ENCODE data around the gene CCR3.

GRCh38 chr3:46231323-46231722 lies 10.9 kb upstream of the CCR3 start:
- no peak for TF ChIP-seq CTCF (conservative IDR thresholded peaks at IDR 0.05; ENCODE audit: low read depth, low read length)
- TF ChIP-seq EZH2 (IDR thresholded peaks at IDR 0.05; ENCODE audit: borderline replicate concordance, low read depth, low read length, poor library complexity, severe bottlenecking), result no peak

Measured in A673 (cell line).